Endothelial cell of umbilical vein (primary cell): ENCODE measurements around the gene UGT8. TPM values are rescaled to one million over a fixed set of nuclear protein-coding genes. Genes with fewer than 3 reads are reported as not detected.

Experiments used
- BruUV-seq: library from RNA; stranded (reverse); fragments of 400-500 nt; replicated peaks from 2 replicates; lab custom pipeline; 2021; lab: Mats Ljungman, UMichigan
- CTCF ChIA-PET: fragments of 300-600, 350-600 bp; sonication (Branson Sonifier 250); formaldehyde crosslinking; loops from one replicate; lab custom pipeline; 2021; ENCODE audit warnings: antibody characterized with exemption, inconsistent platforms; lab: Charles Lee
- POLR2A ChIA-PET: fragments of 300-600, 350-600 bp; sonication (Branson Sonifier 250); formaldehyde crosslinking; loops from one replicate; lab custom pipeline; 2021; ENCODE audit warnings: antibody characterized with exemption, inconsistent platforms; lab: Charles Lee
- DNase-seq: peaks from one replicate; pipeline ENCODE4 v3.0.0-alpha.2; 2011; ENCODE audit warnings: low read depth, low spot score
- FAIRE-seq: peaks from 2 replicates; lab custom pipeline; 2011; peaks lifted over from hg19 to GRCh38; lab: Jason Lieb, UNC
- H2AFZ ChIP-seq: 2 replicates; pipeline ENCODE4 v1.6.0; 2012; ENCODE audit warnings: low read depth, low read length, control low read depth, inconsistent platforms
- H3K27ac ChIP-seq: 2 replicates; pipeline ENCODE4 v1.5.1; 2011; ENCODE audit warnings: low read depth, mild to moderate bottlenecking, control low read depth, low read length, moderate library complexity; ENCODE audit not compliant: insufficient read depth
- H3K27me3 ChIP-seq, 2 experiments: 2 replicates each; pipeline versions ENCODE4 v1.6.0 to v1.6.1; 2011; ENCODE audit warnings: low read length in 2 of 2, mixed read lengths in 1 of 2; ENCODE audit not compliant: control insufficient read depth in 2 of 2, insufficient read depth in 2 of 2
- H3K36me3 ChIP-seq, 2 experiments: 2 replicates in 1 of 2; 3 replicates in 1 of 2; pipeline ENCODE4 v1.5.1; 2011; ENCODE audit warnings: low read length in 2 of 2, mild to moderate bottlenecking in 1 of 2, moderate library complexity in 1 of 2; ENCODE audit not compliant: control insufficient read depth in 2 of 2, insufficient read depth in 2 of 2; ENCODE audit errors: extremely low read depth in 1 of 2
- H3K4me1 ChIP-seq: 3 replicates; pipeline ENCODE4 v1.5.1; 2011; ENCODE audit warnings: mild to moderate bottlenecking, low read length; ENCODE audit not compliant: control insufficient read depth, insufficient read depth; ENCODE audit errors: extremely low read depth
- H3K4me2 ChIP-seq: 2 replicates; pipeline ENCODE4 v1.6.1; 2011; ENCODE audit warnings: low read length, control low read depth, mixed read lengths; ENCODE audit not compliant: insufficient read depth
- H3K4me3 ChIP-seq, 3 experiments: fragments of 200-600 bp in 1 of 3; sonication (generic), shearing (Covaris generic) in 1 of 3; replicated peaks in 1 of 3; 2 replicates each; pipeline ENCODE4 v1.5.1; 2011 to 2016; ENCODE audit warnings: control low read depth in 3 of 3, low read length in 3 of 3, mild to moderate bottlenecking in 2 of 3, inconsistent platforms in 1 of 3, low read depth in 1 of 3, moderate library complexity in 1 of 3; ENCODE audit not compliant: insufficient read depth in 1 of 3
- H3K79me2 ChIP-seq: 2 replicates; pipeline ENCODE4 v1.6.0; 2012; ENCODE audit warnings: low read length, inconsistent platforms; ENCODE audit not compliant: control insufficient read depth, insufficient read depth
- H3K9ac ChIP-seq: replicated peaks from 2 replicates; pipeline ENCODE3; 2011; ENCODE audit warnings: low read length, control low read depth; ENCODE audit not compliant: insufficient read depth; ENCODE audit errors: extremely low read depth
- H3K9me1 ChIP-seq: replicated peaks from 3 replicates; pipeline ENCODE4 v1.6.0; 2011; ENCODE audit warnings: mild to moderate bottlenecking, low read length; ENCODE audit not compliant: control insufficient read depth, insufficient read depth; ENCODE audit errors: extremely low read depth
- H3K9me3 ChIP-seq: replicated peaks from 2 replicates; pipeline ENCODE4 v1.5.1; 2012; ENCODE audit warnings: low read length, inconsistent platforms; ENCODE audit not compliant: control insufficient read depth, insufficient read depth
- H4K20me1 ChIP-seq: replicated peaks from 2 replicates; pipeline ENCODE3; 2011; ENCODE audit warnings: mild to moderate bottlenecking, low read length; ENCODE audit not compliant: control insufficient read depth, insufficient read depth; ENCODE audit errors: extremely low read depth
- CTCF ChIP-seq, 2 donors: IDR thresholded peaks; 1 replicate in 1 of 2; 2 replicates in 1 of 2; pipeline ENCODE4 v1.5.1; 2011; ENCODE audit warnings: low read length in 2 of 2, mild to moderate bottlenecking in 2 of 2, moderate library complexity in 2 of 2, control low read depth in 1 of 2, inconsistent platforms in 1 of 2, low read depth in 1 of 2; ENCODE audit not compliant: insufficient read depth in 1 of 2; ENCODE audit errors: extremely low read depth in 1 of 2
- EZH2 ChIP-seq: IDR thresholded peaks from 2 replicates; pipeline ENCODE4 v1.6.1; 2012; ENCODE audit warnings: borderline replicate concordance, low read depth, mild to moderate bottlenecking, moderate library complexity, low read length, inconsistent platforms; ENCODE audit not compliant: severe bottlenecking
- FOS ChIP-seq: IDR thresholded peaks from 2 replicates; pipeline ENCODE4 v1.6.1; 2011; ENCODE audit warnings: mild to moderate bottlenecking, low read length, moderate library complexity, borderline replicate concordance; ENCODE audit not compliant: insufficient read depth
- GATA2 ChIP-seq: IDR thresholded peaks from 2 replicates; pipeline ENCODE4 v1.7.0; 2011; ENCODE audit warnings: low read depth, mild to moderate bottlenecking, moderate library complexity, mixed read lengths, low read length; ENCODE audit not compliant: insufficient read length, insufficient read depth
- JUN ChIP-seq: IDR thresholded peaks from 2 replicates; pipeline ENCODE4 v1.6.1; 2011; ENCODE audit warnings: borderline replicate concordance, low read depth; ENCODE audit not compliant: insufficient read length, insufficient read depth
- MAX ChIP-seq: IDR thresholded peaks from 2 replicates; pipeline ENCODE4 v1.6.1; 2011; ENCODE audit not compliant: insufficient read depth, insufficient read length
- MYC ChIP-seq: IDR thresholded peaks from one replicate; pipeline ENCODE4 v1.6.1; 2011; ENCODE audit warnings: mild to moderate bottlenecking, low read depth, low read length
- POLR2A ChIP-seq: IDR thresholded peaks from 2 replicates; pipeline ENCODE4 v1.6.1; 2012; ENCODE audit warnings: low read depth, mild to moderate bottlenecking, control low read depth, low read length
- POLR2AphosphoS5 ChIP-seq: IDR thresholded peaks from 2 replicates; pipeline ENCODE4 v1.6.1; 2012; ENCODE audit warnings: low read depth, mild to moderate bottlenecking, control low read depth, low read length, moderate library complexity; ENCODE audit not compliant: insufficient read depth
- dilution Hi-C: fragments of 300-500 bp; cut with MboI; formaldehyde crosslinking; loops from one replicate; pipeline ENCODE4 v1.15.0; 2019; ENCODE audit warnings: low sequenced_read_pairs; ENCODE audit not compliant: extremely low pct_ligation_motif_present
- intact Hi-C: fragments of 100-400 bp; cut with micrococcal nuclease; formaldehyde crosslinking; loops from one replicate; pipeline ENCODE4 v1.10.0; 2022
- polyA plus RNA-seq, 4 experiments: library from polyadenylated mRNA; depleted of rRNA in 3 of 4; stranded (reverse) in 3 of 4; unstranded in 1 of 4; fragments of >200 nt; gene quantifications; 2 replicates each; pipeline versions ENCODE4 v1.2.1 to v1.2.3, GENCODE V29; 2011 to 2012; ENCODE audit warnings: missing spikeins in 1 of 4
- total RNA-seq: library from RNA; stranded (reverse); gene quantifications from 2 replicates; pipeline ENCODE4 v1.2.3, GENCODE V29; 2021

Gene UGT8
- total and polyA plus RNA-seq, 2 donors (not counting 3 experiments of a cell fraction or from before 2014, with no cell fraction given), result 0.11 TPM; not detected in 1

- no peak for TF ChIP-seq MAX
- TF ChIP-seq POLR2AphosphoS5, result no peak
- no peak for TF ChIP-seq POLR2A
- TF ChIP-seq MYC, result no peak
- TF ChIP-seq GATA2, result no peak
- TF ChIP-seq FOS, result no peak
- no peak for TF ChIP-seq JUN
- no peak for TF ChIP-seq EZH2
- TF ChIP-seq CTCF (IDR thresholded peaks at IDR 0.05; ENCODE audit: extremely low read depth in 1 of 2, insufficient read depth in 1 of 2, low read depth in 1 of 2, low read length in 2 of 2), result no peak
- Histone ChIP-seq H3K27me3 (no peaks in the 10 kb centered on the region), H3K27ac (no peak overlapping the region), H3K4me3 (no peak overlapping the region), H3K9ac (no peak overlapping the region), H3K36me3 (no peaks in the 10 kb centered on the region), H4K20me1 (no peaks in the 10 kb centered on the region), H3K4me1 (no peaks in the 10 kb centered on the region), H3K79me2 (no peaks in the 10 kb centered on the region), H3K9me1 (no peaks in the 10 kb centered on the region), H3K9me3 (no peaks in the 10 kb centered on the region), H2AFZ (no peak overlapping the region), H3K4me2 (no peak overlapping the region)
- POLR2A ChIA-PET, result no interaction called here
- BruUV-seq, result no TSS peak
- dilution Hi-C loops (no loop called here), intact Hi-C loops (no loop called here)
- DNase-seq (no peak), FAIRE-seq (no peak)
- CTCF ChIA-PET, result interaction anchor here (1.1 to 1.4 kb wide), 2 partner anchors 9 to 71 kb away, joined by 3 to 4 read pairs; no protein-coding TSS in a partner anchor
Observed at GRCh38 chr4:114649908-114650307, 51.3 kb downstream of the UGT8 start.
